Type B pancreatic cell (in vitro differentiated cells): Measurements from ENCODE around the gene LIPC. TPM values are rescaled to one million over a fixed set of nuclear protein-coding genes. Genes with fewer than 3 reads are reported as not detected.

Experiments used
- DNase-seq: peaks from one replicate; pipeline ENCODE4 v3.0.0; 2021; ENCODE audit warnings: mixed read lengths; ENCODE audit not compliant: unreplicated experiment; ENCODE audit errors: extremely low spot score
- H3K27ac Mint-ChIP-seq: 2 replicates; pipeline ENCODE4 v1.8.0; 2021; ENCODE audit warnings: mild to moderate bottlenecking, mixed read lengths
- H3K27me3 Mint-ChIP-seq: 2 replicates; pipeline ENCODE4 v1.8.0; 2021; ENCODE audit warnings: mixed read lengths
- H3K36me3 Mint-ChIP-seq: 2 replicates; pipeline ENCODE4 v1.8.0; 2021; ENCODE audit warnings: mixed read lengths
- H3K4me1 Mint-ChIP-seq: one replicate; pipeline ENCODE4 v1.8.0; 2021; ENCODE audit warnings: mixed read lengths; ENCODE audit not compliant: unreplicated experiment
- H3K4me3 Mint-ChIP-seq: 2 replicates; pipeline ENCODE4 v1.8.0; 2021; ENCODE audit warnings: mild to moderate bottlenecking, mixed read lengths
- H3K9me3 Mint-ChIP-seq: 2 replicates; pipeline ENCODE4 v1.8.0; 2021; ENCODE audit warnings: mixed read lengths
- total RNA-seq: library from RNA; stranded (reverse); gene quantifications from 2 replicates; pipeline ENCODE4 v1.2.1, GENCODE V29; 2021; ENCODE audit warnings: low replicate concordance
- TF ChIP-seq, protein P1 (sequence below): fragments of 200-600 bp; sonication (generic); conservative IDR thresholded peaks from 2 replicates; pipeline ENCODE4 v1.5.0; 2021; ENCODE audit warnings: antibody characterized with exemption, mild to moderate bottlenecking

Gene LIPC
- total RNA-seq, 1 donor from 2014 or later, result 10.9 TPM

DNA sequence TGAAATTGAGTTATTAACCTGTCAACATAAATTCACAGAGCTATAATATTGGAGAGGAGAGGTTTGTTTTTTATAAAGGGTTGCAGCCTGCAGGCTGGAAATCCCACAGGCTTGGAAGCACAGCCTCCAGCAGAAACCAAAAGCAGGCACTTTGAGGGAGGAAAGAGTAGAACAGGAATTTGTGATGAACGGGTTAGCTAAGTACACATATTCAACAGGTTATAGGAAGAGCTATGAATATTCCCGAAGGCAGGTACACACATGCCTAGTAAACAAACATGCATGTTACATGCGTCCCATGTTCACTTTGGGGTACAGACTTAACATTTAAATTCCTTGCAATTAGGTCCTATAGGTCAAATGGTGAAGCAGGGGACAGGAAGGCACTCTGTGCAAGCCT lies 25.9 kb upstream of the LIPC start:
- Mint-ChIP-seq H3K4me3 (no peak overlapping the region), H3K4me1 (peaks cover 22% of the 10 kb centered on the region), H3K27ac (no peak overlapping the region), H3K27me3 (no peaks in the 10 kb centered on the region), H3K9me3 (peaks cover 5% of the 10 kb centered on the region), H3K36me3 (no peaks in the 10 kb centered on the region)
- TF ChIP-seq, protein P1, sequence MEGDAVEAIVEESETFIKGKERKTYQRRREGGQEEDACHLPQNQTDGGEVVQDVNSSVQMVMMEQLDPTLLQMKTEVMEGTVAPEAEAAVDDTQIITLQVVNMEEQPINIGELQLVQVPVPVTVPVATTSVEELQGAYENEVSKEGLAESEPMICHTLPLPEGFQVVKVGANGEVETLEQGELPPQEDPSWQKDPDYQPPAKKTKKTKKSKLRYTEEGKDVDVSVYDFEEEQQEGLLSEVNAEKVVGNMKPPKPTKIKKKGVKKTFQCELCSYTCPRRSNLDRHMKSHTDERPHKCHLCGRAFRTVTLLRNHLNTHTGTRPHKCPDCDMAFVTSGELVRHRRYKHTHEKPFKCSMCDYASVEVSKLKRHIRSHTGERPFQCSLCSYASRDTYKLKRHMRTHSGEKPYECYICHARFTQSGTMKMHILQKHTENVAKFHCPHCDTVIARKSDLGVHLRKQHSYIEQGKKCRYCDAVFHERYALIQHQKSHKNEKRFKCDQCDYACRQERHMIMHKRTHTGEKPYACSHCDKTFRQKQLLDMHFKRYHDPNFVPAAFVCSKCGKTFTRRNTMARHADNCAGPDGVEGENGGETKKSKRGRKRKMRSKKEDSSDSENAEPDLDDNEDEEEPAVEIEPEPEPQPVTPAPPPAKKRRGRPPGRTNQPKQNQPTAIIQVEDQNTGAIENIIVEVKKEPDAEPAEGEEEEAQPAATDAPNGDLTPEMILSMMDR, result no peak
- DNase-seq, result no peak

DNA sequence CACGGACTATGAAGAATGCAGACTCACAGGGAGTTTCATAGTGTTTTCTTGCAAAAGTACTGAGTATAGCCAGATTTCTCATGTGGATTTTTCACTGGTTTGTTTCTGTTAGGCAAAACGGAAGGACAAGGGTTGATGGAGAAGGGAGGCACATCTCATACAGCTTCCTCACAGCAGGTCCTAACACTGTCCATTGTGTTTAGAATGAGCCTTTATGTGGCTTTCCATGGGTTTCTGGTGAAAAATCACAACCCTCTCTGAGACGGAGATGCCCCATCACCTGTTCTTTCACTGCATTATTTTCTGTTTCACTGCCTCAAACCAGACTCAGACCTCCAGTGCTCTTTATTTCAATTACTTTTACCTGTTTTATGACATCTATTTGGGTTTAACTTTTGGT lies 25.0 kb upstream of the LIPC start:
- no peaks in the 10 kb centered on the region for H3K36me3 Mint-ChIP-seq
- peaks cover 22% of the 10 kb centered on the region for H3K4me1 Mint-ChIP-seq
- no peak overlapping the region for H3K27ac Mint-ChIP-seq
- peaks cover 5% of the 10 kb centered on the region for H3K9me3 Mint-ChIP-seq
- DNase-seq, result no peak
- TF ChIP-seq, protein P1, result no peak
- H3K27me3 Mint-ChIP-seq, result no peaks in the 10 kb centered on the region
- no peak overlapping the region for H3K4me3 Mint-ChIP-seq

DNA sequence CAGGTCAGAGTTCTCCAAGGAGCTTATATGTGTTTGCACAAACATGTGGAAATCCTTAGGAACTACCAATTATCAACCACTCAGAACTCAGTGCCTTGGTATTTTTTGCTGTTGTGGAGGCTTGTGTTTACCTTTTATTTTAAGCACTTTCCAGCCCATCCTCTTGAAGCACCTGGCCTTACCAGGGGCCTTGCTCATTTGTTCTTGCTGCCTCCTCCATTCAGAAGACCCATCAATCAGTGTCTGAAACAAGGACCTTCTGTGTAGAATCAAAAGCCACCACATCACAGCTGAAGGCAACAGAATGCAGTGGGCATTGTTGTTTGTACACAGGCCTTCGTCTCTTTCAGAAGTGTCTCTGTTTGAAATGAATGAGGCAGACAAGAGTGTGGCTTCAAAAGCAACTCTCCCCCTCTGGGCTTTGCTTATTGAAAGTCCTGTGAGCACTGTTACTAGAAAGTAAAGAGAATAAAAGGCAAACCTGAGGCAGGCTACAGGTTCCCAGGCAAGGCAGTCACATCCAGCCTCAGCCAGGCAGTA lies 24.5 kb upstream of the LIPC start:
- H3K36me3 Mint-ChIP-seq, result no peaks in the 10 kb centered on the region
- peaks cover 22% of the 10 kb centered on the region for H3K4me1 Mint-ChIP-seq
- no peaks in the 10 kb centered on the region for H3K27me3 Mint-ChIP-seq
- DNase-seq, result no peak
- TF ChIP-seq, protein P1, result no peak
- no peak overlapping the region for H3K27ac Mint-ChIP-seq
- no peak overlapping the region for H3K4me3 Mint-ChIP-seq
- peaks cover 5% of the 10 kb centered on the region for H3K9me3 Mint-ChIP-seq

DNA sequence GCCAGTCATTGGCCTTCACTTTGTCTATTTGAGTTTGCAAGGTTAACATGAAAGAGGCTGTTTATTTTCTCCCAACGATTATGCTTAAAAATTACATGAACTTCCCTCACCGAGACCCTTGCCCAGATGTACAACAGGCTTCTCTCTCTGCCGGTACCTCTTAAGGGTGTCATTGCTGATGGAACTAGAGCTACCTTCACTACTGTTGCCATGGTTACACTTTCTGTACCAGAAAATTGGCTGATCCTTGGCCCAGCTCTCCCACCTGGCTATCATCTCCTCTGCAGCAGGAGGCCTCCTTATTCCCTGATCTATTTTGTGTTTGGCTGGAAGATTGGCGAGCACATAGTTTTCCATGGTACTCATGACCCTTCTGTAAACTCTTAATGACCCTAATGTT lies 24.0 kb upstream of the LIPC start:
- DNase-seq, result no peak
- H3K36me3 Mint-ChIP-seq, result no peaks in the 10 kb centered on the region
- TF ChIP-seq, protein P1, result no peak
- H3K4me1 Mint-ChIP-seq, result peaks cover 22% of the 10 kb centered on the region
- H3K27me3 Mint-ChIP-seq, result no peaks in the 10 kb centered on the region
- H3K4me3 Mint-ChIP-seq, result no peak overlapping the region
- H3K9me3 Mint-ChIP-seq, result peaks cover 5% of the 10 kb centered on the region
- H3K27ac Mint-ChIP-seq, result no peak overlapping the region

DNA sequence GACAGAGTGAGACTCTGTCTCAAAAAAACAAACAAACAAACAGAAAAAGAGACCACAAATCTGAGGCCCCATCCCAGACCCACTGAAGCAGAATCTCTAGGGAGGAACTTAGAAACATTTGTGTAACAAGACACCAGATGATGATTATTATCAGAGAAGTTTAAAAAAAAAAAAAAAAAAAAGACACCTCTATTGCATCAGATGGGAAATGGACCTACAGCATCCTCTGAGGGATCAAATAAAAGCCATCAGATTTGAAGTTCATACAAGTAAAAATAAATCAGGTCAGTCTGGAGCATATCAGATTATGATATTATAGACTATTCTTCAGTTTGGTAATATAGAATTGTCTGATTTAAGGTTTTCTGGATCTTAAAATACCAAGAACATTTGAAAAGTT lies 21.9 kb upstream of the LIPC start:
- no peak for DNase-seq
- H3K27me3 Mint-ChIP-seq, result no peaks in the 10 kb centered on the region
- H3K27ac Mint-ChIP-seq, result no peak overlapping the region
- peaks cover 5% of the 10 kb centered on the region for H3K9me3 Mint-ChIP-seq
- TF ChIP-seq, protein P1, result no peak
- no peaks in the 10 kb centered on the region for H3K36me3 Mint-ChIP-seq
- H3K4me1 Mint-ChIP-seq, result peaks cover 22% of the 10 kb centered on the region
- no peak overlapping the region for H3K4me3 Mint-ChIP-seq

DNA sequence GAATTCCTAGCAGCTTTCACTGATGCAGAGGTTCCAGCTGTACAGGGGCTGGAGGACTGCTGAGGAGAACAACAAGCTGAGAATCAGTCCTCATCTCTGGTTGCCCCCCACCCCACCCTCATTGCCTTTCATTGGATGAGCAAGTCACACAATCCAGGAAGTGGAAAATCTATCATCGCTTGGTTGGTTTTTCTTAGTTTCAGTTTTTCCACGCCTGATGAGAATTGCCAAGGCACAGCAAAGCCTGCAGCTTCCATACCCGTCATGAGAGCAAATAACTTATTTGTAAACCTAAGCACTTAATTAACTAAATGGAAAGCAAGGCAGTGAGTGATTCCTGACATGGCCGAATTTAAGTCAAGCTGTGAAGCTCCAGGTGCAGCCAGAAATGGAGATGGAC lies 21.4 kb upstream of the LIPC start:
- H3K27ac Mint-ChIP-seq, result no peak overlapping the region
- peaks cover 22% of the 10 kb centered on the region for H3K4me1 Mint-ChIP-seq
- no peak for DNase-seq
- peaks cover 5% of the 10 kb centered on the region for H3K9me3 Mint-ChIP-seq
- H3K36me3 Mint-ChIP-seq, result no peaks in the 10 kb centered on the region
- TF ChIP-seq, protein P1, result no peak
- no peak overlapping the region for H3K4me3 Mint-ChIP-seq
- no peaks in the 10 kb centered on the region for H3K27me3 Mint-ChIP-seq
